Astrocyte of the spinal cord (primary cell): ENCODE measurements around the gene PAX9.

ENCODE experiments used
- DNase-seq: peaks from one replicate; pipeline ENCODE4 v3.0.0; 2011; ENCODE audit warnings: low read depth, low spot score
- H3K4me3 ChIP-seq: 2 replicates; pipeline ENCODE4 v1.5.1; 2011; ENCODE audit warnings: low read depth, mild to moderate bottlenecking, low read length, moderate library complexity
- in situ Hi-C: cut with HindIII; loops from 2 replicates; pipeline ENCODE4 v1.10.0; 2017; ENCODE audit warnings: low sequenced_read_pairs
- TF ChIP-seq, protein P1 (sequence below): IDR thresholded peaks from 2 replicates; pipeline ENCODE4 v1.5.1; 2012; ENCODE audit warnings: low read depth, mild to moderate bottlenecking, low read length, inconsistent platforms

PAX9 gene

GRCh38 chr14:36713960-36714703 is 52.5 kb downstream of the PAX9 start:
- TF ChIP-seq, protein P1, sequence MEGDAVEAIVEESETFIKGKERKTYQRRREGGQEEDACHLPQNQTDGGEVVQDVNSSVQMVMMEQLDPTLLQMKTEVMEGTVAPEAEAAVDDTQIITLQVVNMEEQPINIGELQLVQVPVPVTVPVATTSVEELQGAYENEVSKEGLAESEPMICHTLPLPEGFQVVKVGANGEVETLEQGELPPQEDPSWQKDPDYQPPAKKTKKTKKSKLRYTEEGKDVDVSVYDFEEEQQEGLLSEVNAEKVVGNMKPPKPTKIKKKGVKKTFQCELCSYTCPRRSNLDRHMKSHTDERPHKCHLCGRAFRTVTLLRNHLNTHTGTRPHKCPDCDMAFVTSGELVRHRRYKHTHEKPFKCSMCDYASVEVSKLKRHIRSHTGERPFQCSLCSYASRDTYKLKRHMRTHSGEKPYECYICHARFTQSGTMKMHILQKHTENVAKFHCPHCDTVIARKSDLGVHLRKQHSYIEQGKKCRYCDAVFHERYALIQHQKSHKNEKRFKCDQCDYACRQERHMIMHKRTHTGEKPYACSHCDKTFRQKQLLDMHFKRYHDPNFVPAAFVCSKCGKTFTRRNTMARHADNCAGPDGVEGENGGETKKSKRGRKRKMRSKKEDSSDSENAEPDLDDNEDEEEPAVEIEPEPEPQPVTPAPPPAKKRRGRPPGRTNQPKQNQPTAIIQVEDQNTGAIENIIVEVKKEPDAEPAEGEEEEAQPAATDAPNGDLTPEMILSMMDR, result no peak
- DNase-seq, result no peak
- in situ Hi-C loops, result no loop called here
- H3K4me3 ChIP-seq, result no peak overlapping the region

GRCh38 chr14:36716614-36717184 is 55.0 kb downstream of the PAX9 start:
- TF ChIP-seq, protein P1, result no peak
- no peak for DNase-seq
- H3K4me3 ChIP-seq, result no peak overlapping the region
- in situ Hi-C loops, result no loop called here

DNA sequence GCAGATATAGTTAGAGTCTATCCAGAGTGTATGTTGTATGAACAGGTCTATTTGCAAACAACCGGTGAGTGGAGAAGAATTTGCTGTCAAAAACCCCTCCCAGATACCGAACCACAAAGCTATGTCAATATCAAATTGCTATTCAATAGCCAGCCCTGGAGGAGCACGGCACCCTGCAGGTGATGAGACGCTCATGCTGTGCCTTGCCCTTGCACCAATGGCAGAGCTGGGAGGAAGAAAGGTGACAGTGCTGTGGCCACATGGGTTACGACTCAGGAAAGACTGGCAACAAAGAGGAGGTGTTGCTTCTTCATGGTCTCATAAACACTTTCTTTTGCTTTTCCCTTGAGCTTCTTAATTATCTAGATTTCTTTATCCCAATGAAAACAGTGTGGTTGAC is 55.7 kb downstream of the PAX9 start:
- in situ Hi-C loops, result no loop called here
- TF ChIP-seq, protein P1, result no peak
- no peak overlapping the region for H3K4me3 ChIP-seq
- no peak for DNase-seq

- H3K4me3 ChIP-seq, result no peak overlapping the region
- TF ChIP-seq, protein P1, result no peak
- in situ Hi-C loops, result no loop called here
- no peak for DNase-seq
These were observed 56.6 kb downstream of the PAX9 start for GRCh38 chr14:36718216-36718615.

DNA sequence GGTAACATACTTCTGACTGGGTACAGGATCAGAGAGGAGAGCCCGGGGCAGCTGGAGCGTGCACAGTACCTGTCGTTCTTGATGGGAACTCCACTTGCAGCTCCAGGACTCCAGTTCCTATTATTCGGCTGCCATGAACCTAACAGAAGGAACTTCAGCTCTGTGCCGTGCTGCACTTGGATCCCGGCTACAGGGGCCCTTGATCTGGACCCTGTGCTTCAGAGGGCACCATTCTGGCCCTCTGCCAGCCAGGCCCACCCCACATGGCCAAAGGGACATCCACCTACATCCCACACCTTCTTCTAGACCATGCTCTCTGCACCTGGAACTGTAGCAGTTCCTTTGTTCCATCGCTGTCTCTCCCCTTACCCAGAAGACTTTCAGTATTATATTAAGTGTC is 58.2 kb downstream of the PAX9 start:
- in situ Hi-C loops, result no loop called here
- TF ChIP-seq, protein P1, result no peak
- no peak overlapping the region for H3K4me3 ChIP-seq
- DNase-seq, result no peak

- in situ Hi-C loops, result no loop called here
- TF ChIP-seq, protein P1, result no peak
- DNase-seq, result no peak
- no peak overlapping the region for H3K4me3 ChIP-seq
These were observed 59.0 kb downstream of the PAX9 start for GRCh38 chr14:36720657-36721056.
